ENCODE results near the gene RPL36AL.
"Not testable (repeated sequence)": the region's sequence is repeated elsewhere in the genome, so short reads cannot be mapped to it uniquely, and the experiment has no call there.

RPL36AL gene

GRCh38 chr14:49619273-49619672 lies 1.2 kb downstream of the RPL36AL start:
- not testable (repeated sequence) for DNase-seq

- no peak for DNase-seq
Measured at GRCh38 chr14:49617852-49618519, 2.4 kb downstream of the RPL36AL start.

DNA sequence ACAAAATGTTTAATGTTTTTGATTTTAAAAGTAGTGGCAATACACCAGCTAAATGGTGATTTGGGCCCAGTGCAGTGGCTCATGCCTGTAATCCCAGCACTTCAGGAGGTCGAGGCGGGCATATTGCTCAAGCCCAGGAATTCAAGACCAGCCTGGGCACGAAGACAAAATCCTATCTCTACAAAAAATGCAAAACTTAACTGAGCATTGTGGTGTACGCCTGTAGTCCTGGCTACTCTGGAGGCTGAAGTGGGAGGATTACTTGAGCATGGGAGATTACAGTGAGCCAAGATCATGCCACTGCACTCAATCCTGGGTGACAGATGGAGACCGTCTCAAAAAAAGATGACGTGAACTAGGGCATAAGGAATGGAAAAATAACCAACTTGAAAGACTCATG lies 4.7 kb downstream of the RPL36AL start:
- DNase-seq = no peak

DNA sequence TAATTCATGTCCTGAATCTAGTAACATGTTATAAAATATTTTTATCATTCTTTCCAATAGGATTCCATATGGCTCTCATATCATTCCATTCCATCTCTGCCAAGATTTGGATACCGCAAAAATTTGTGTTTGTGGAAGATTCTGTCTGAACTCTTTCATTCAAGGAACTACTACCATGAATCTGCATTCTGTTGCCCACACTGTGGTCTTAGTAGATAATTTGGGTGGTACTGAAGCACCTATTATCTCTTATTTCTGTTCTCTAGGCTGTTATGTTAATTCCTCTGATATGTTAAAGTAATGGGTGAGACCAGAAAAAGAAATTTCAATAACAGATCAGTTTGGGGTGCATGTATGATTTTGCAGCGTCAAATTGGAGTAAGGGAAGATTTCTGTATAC lies 6.2 kb downstream of the RPL36AL start:
- DNase-seq = no peak

DNA sequence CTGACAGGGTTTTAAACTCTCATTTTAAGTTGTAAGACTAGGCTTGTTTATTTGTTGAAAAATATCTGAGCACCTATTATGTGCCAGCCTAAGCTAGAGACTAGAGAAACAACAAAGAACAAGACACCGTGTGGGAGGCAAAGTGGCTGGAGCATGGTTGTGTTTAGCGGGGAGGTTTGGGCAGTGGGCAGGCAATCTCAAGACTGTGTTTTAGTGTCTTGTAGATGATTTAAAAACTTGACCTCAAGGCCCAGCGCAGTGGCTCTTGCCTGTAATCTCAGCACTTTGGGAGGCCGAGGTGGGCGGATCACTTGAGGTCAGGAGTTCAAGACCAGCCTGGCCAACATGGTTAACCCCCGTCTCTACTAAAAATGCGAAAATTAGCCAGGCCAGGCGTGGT lies 7.8 kb downstream of the RPL36AL start:
- DNase-seq = no peak

GRCh38 chr14:49612251-49612650 lies 8.2 kb downstream of the RPL36AL start:
- DNase-seq = no peak

- no peak for DNase-seq
Measured at GRCh38 chr14:49607583-49607982, 12.8 kb downstream of the RPL36AL start.

- peak; percentile 84 to 86 for DNase-seq
Measured at GRCh38 chr14:49598485-49599300, 21.7 kb downstream of the RPL36AL start, which contains the start of gene LRR1. LRR1 (plus strand) TSS chr14:49598940; CDS start chr14:49599021, 81 bp downstream.

- DNase-seq = no peak
Measured at GRCh38 chr14:49598189-49598484, 22.3 kb downstream of the RPL36AL start.

DNA sequence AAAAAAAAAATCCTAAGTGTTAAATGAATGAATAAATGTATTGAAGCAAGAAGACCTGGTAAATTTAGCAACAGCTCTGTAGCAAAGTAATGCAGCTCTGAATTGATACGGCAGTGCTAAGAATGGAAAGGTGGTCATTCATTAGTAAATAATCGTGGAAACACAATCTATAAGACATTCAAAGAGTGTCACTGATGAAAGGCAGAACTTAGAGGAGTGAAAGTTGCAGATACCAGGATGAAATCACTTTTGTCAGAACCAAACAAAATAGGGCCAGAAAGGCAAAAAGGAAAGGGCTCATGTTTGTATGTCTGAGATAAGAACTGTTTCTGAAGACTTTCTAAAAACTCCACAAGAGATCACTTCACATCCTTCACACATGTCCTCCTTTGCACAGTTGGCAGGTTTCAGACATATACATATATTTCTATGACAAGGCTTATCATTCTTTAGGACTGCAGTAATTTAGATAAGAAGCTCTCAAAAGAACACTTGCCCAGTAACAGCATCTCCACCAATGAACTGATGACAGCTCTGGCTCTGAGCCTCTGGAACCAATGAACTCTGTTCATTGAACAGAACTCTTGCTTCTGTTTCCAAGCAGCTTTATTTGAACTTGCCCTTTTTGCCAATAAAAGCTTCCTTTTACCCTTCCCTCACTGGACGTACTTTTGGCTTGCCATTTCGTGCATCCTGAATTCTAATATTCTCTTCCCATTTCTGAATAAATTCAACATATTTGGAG lies 25.9 kb downstream of the RPL36AL start:
- no peak for DNase-seq

DNA sequence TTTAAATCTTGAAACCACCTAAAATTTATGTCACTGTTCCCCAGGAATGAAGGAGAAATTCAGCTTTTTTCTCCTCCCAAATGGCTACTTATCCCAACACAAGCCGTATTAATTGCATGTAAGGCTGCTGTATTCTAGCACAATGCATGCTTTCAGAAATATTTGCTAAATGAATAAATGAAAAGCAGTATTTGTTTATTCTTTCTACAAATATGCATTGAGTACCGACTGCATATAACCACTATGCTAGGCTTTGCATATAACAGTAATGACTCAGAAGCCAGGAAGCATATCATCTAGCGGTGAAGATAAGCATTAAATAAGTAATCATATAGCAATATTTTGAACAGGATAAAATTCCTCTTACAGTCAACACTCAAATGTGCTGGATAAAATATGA lies 27.4 kb downstream of the RPL36AL start:
- DNase-seq = no peak

DNA sequence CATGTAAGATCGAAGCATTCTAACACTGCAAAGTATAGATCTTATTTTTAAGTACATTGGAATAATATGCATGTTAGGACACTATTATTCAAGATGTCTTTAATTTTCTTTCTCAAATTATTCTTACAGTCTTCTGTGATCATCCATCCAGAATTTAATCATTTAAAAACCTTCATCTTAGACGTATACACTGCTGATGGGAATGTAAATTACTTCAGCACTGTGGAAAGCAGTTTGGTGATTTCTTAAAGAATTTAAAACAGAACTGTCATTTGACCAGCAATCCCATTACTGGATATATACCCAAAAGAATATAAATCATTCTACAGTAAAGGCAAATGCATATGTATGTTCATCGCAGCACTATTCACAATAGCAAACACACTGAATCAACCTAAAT lies 31.0 kb downstream of the RPL36AL start:
- DNase-seq = no peak

DNA sequence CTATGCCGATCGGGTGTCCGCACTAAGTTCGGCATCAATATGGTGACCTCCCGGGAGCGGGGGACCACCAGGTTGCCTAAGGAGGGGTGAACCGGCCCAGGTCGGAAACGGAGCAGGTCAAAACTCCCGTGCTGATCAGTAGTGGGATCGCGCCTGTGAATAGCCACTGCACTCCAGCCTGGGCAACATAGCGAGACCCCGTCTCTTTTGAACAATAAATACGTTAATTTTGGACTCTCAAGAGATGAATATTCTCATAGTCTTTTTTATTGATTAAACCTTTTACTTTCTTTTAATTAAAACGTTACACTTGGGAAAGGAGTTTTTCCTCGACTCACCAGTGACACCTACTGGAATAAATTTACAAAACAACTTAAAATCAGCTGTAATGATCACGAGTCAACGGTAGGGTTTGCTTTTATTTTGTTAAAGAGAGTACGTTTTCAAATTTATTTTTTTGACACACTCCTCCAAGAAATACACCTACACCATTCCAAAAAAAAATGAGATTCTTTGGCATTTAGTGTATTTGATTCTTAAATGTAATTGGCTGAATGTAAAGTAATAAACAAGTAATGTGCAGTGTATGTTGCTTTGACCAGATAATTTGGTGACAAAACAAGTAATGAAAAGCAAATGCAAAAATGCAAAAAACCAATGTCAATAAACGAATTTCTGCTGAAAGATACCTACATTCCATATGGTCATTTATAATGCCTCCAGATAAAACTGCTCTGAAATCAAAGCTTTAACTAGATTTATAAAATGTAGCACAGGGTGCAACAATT lies 33.6 kb downstream of the RPL36AL start:
- DNase-seq = peak; percentile 13 to 49

DNA sequence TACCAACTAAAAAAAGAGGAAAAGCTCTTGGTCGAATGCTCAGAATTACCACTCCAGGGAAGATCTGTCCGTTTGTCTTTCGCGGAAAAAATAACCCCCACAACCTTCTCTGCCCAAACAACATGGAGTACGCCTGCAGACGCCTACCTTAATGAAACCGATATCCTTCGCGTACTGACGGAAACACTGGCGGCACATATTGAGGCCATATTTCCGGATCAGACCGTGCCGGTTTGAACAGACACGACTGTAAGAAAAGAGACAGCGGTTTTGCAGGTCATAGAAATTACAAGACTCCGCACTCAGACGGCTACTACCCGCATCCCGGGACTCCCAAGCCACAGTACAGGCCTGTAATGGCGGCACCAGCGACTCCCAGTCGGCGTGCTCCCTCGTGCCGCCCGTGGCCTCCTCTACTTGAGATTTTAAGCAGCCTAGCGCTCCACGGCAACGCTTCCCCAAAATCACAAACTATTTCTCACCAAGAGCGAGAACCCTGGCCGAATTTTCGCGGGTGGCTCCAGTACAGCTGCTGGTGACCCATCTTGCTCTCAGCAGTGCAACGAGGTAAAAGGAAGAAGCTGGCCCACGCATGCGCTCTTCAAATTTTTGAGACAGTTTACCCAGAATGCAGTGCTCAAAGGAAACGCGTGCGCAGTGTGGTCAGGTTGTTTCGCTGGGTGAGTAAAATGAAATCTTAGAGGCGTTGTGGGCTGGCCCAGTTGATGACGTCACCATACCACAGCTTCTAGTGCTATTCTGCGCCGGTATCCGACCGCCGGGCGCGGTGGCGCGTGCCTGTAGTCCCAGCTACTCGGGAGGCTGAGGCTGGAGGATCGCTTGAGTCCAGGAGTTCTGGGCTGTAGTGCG lies 34.4 kb downstream of the RPL36AL start, which contains the start of gene RPS29:
Gene RPS29, minus strand, starts transcription at position 578 of the 870 bp plus-strand sequence. Its CDS starts 34 bp downstream, at position 544.
- DNase-seq = peak; percentile 97 to 99

DNA sequence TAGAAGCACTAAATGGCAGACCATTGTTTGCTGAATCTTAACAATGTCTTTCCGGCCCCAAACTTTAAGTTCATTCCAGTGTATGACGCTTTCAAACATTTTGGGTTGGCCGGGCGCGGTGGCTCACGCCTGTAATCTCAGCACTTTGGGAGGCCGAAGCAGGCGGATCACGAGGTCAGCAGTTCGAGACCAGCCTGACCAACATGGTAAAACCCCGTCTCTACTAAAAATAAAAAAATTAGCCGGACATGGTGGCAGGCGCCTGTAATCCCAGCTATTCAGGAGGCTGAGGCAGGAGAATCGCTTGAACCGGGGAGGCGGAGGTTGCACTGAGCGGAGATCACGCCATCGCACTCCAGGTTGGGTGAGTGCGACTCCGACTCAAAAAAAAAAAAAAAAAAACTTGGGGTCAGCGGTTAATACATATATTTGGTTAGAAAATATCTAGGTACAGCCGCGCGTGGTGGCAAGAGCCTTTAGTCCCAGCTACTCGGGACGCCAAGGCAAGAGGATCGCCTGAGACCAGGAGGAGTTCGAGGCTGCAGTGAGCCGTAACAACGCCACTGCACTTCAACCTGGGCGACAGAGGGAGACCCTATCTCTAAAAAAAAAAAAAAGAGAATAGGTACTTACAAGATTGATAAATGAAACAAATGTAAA lies 35.3 kb downstream of the RPL36AL start:
- not testable (repeated sequence) for DNase-seq

GRCh38 chr14:49584058-49584457 lies 36.4 kb downstream of the RPL36AL start:
- DNase-seq = no peak

DNA sequence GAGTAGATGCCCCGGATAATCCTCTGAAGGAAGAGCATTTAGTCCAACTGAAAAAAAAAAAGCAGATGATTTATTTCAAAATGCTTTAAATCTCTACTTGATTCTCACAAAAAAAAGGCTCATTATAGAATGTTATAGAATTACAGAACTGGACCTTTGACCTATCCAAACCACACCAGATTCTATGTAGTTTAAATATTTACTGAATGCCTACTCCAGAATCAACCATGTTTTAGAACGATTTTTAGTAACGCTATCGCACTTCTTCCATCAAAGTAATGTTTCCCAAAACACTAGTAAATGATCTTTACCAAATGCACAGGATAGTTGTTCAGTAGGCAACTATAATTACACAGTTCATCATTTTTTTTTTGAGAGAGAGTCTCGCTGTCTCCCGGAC lies 36.8 kb downstream of the RPL36AL start:
- no peak for DNase-seq

- no peak for DNase-seq
Measured at GRCh38 chr14:49582113-49582977, 38.1 kb downstream of the RPL36AL start.

DNA sequence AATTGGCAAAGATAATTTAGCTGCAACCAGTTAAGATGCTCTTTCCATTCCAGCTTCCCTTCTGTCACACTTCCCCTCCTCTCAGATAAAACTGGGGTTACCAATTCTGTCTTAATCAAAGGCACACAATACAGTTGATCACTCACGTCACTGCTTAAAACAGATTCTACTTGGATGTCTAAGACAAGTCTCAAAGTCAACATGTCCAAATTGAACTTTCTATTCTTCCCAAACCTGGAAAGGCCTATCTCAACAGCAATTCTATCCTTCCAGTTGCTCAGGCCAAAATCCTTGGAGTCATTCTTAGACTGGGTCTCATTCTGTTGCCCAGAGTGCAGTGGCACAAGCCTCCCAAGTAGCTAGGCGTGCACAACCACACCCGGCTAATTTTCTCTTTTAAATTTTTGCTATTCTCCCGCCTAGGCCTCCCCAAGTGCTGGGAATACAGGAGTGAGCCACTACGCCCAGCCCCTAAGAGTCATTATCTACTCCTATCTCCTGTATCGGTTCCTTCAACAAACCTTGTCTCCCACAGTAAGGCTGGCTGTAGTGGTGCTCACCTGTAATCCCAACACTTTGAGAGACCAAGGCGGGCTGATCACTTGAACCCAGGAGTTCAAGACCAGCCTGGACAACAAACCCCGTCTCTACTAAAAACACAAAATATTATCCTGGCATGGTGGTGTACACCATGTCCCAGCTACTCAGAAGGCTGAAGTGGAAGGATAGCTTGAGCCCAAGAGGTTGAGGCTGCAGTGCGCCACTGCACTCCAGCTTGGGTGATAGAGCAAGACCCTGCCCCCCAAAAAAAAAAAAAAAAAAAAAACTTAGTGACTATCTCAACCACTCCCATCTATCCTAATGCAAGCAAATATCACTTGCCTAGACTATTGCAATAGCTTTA lies 39.0 kb downstream of the RPL36AL start:
- no peak for DNase-seq
